Stimulated activated memory B cell treated with anti-CD40 and anti-IgM and Interleukin-4, amounts not matched to agents 10 μg/mL and 1 μg/mL and 100 μg/mL, for 72 hours (primary cell): Measurements from ENCODE around the gene EIF3F.

Experiments
- ATAC-seq: fragments of 150-1000 bp; cut with Tn5 transposase; 2 replicates; pipeline ENCODE4 v1.10.0; 2021
- H3K27ac Mint-ChIP-seq: one replicate; pipeline ENCODE4 v1.8.0; 2022; ENCODE audit warnings: mild to moderate bottlenecking, mixed read lengths
- H3K27me3 Mint-ChIP-seq: one replicate; pipeline ENCODE4 v1.8.0; 2022; ENCODE audit warnings: mixed read lengths
- H3K36me3 Mint-ChIP-seq: one replicate; pipeline ENCODE4 v1.8.0; 2022; ENCODE audit warnings: mixed read lengths
- H3K4me1 Mint-ChIP-seq: one replicate; pipeline ENCODE4 v1.8.0; 2022; ENCODE audit warnings: mixed read lengths
- H3K4me3 Mint-ChIP-seq: one replicate; pipeline ENCODE4 v1.8.0; 2022; ENCODE audit warnings: mild to moderate bottlenecking, moderate library complexity, mixed read lengths
- H3K9me3 Mint-ChIP-seq: one replicate; pipeline ENCODE4 v1.8.0; 2022; ENCODE audit warnings: mixed read lengths

The EIF3F gene

GRCh38 chr11:7986768-7987559, at the start of gene EIF3F:
Gene EIF3F, plus strand, starts transcription at chr11:7987337. Its CDS starts 16 bp downstream, at chr11:7987353.
- Mint-ChIP-seq H3K36me3 (peaks cover 29% of the 10 kb centered on the region), H3K9me3 (no peaks in the 10 kb centered on the region)

GRCh38 chr11:7941146-7941545, 46.0 kb upstream of the EIF3F start:
- H3K9me3 Mint-ChIP-seq: peaks cover 14% of the 10 kb centered on the region
- no peak overlapping the region for H3K4me3 Mint-ChIP-seq
- ATAC-seq: no peak
- H3K4me1 Mint-ChIP-seq: no peaks in the 10 kb centered on the region
- no peaks in the 10 kb centered on the region for H3K36me3 Mint-ChIP-seq
- no peak overlapping the region for H3K27ac Mint-ChIP-seq
- peaks cover 15% of the 10 kb centered on the region for H3K27me3 Mint-ChIP-seq

More at GRCh38 chr11:7986768-7987559, at the start of gene EIF3F:
- ATAC-seq: peak; percentile 99
- H3K27me3 Mint-ChIP-seq: no peaks in the 10 kb centered on the region
- H3K4me3 Mint-ChIP-seq: peak within 1 kb of the TSS; percentile 93
- H3K4me1 Mint-ChIP-seq: peaks cover 46% of the 10 kb centered on the region
- H3K27ac Mint-ChIP-seq: peak within 1 kb of the TSS; percentile 90

GRCh38 chr11:7941608-7942007, 45.5 kb upstream of the EIF3F start, which contains the start of gene OR10A3:
Gene OR10A3, minus strand, starts transcription at chr11:7941708. Its CDS starts 2,188 bp downstream, at chr11:7939520.
- Mint-ChIP-seq H3K36me3 (no peaks in the 10 kb centered on the region), H3K4me3 (no peak within 1 kb of the TSS), H3K4me1 (no peaks in the 10 kb centered on the region), H3K27ac (no peak within 1 kb of the TSS), H3K9me3 (peaks cover 14% of the 10 kb centered on the region), H3K27me3 (peaks cover 11% of the 10 kb centered on the region)
- no peak for ATAC-seq

GRCh38 chr11:7944123-7944522, 43.0 kb upstream of the EIF3F start:
- Mint-ChIP-seq H3K4me1 (no peaks in the 10 kb centered on the region), H3K27ac (no peak overlapping the region), H3K36me3 (no peaks in the 10 kb centered on the region), H3K9me3 (peaks cover 14% of the 10 kb centered on the region), H3K4me3 (no peak overlapping the region), H3K27me3 (peaks cover 23% of the 10 kb centered on the region)
- no peak for ATAC-seq

- H3K4me3 Mint-ChIP-seq: no peak overlapping the region
- ATAC-seq: no peak
- H3K9me3 Mint-ChIP-seq: no peaks in the 10 kb centered on the region
- H3K4me1 Mint-ChIP-seq: no peaks in the 10 kb centered on the region
- H3K27ac Mint-ChIP-seq: no peak overlapping the region
- H3K36me3 Mint-ChIP-seq: no peaks in the 10 kb centered on the region
- peaks cover 31% of the 10 kb centered on the region for H3K27me3 Mint-ChIP-seq
Measured at GRCh38 chr11:7949934-7950333, 37.2 kb upstream of the EIF3F start.

- H3K9me3 Mint-ChIP-seq: no peaks in the 10 kb centered on the region
- no peak for ATAC-seq
- no peaks in the 10 kb centered on the region for H3K4me1 Mint-ChIP-seq
- H3K27ac Mint-ChIP-seq: no peak overlapping the region
- no peaks in the 10 kb centered on the region for H3K36me3 Mint-ChIP-seq
- H3K4me3 Mint-ChIP-seq: no peak overlapping the region
- peaks cover 37% of the 10 kb centered on the region for H3K27me3 Mint-ChIP-seq
Measured at GRCh38 chr11:7955191-7955590, 31.9 kb upstream of the EIF3F start.

GRCh38 chr11:7964261-7964660, 22.9 kb upstream of the EIF3F start:
- H3K27me3 Mint-ChIP-seq: peaks cover 59% of the 10 kb centered on the region
- H3K4me3 Mint-ChIP-seq: no peak overlapping the region
- ATAC-seq: no peak
- H3K36me3 Mint-ChIP-seq: no peaks in the 10 kb centered on the region
- H3K27ac Mint-ChIP-seq: no peak overlapping the region
- H3K4me1 Mint-ChIP-seq: no peaks in the 10 kb centered on the region
- H3K9me3 Mint-ChIP-seq: no peaks in the 10 kb centered on the region

- H3K27ac Mint-ChIP-seq: no peak overlapping the region
- no peaks in the 10 kb centered on the region for H3K36me3 Mint-ChIP-seq
- H3K4me3 Mint-ChIP-seq: no peak overlapping the region
- H3K4me1 Mint-ChIP-seq: no peaks in the 10 kb centered on the region
- no peak for ATAC-seq
- no peaks in the 10 kb centered on the region for H3K9me3 Mint-ChIP-seq
- peaks cover 54% of the 10 kb centered on the region for H3K27me3 Mint-ChIP-seq
Measured at GRCh38 chr11:7964873-7965272, 22.3 kb upstream of the EIF3F start.

- no peaks in the 10 kb centered on the region for H3K4me1 Mint-ChIP-seq
- H3K27ac Mint-ChIP-seq: no peak within 1 kb of the TSS
- H3K4me3 Mint-ChIP-seq: no peak within 1 kb of the TSS
- H3K9me3 Mint-ChIP-seq: no peaks in the 10 kb centered on the region
- H3K27me3 Mint-ChIP-seq: peaks cover 49% of the 10 kb centered on the region
- no peaks in the 10 kb centered on the region for H3K36me3 Mint-ChIP-seq
- no peak for ATAC-seq
Measured at GRCh38 chr11:7965386-7965785, 21.8 kb upstream of the EIF3F start, which contains the start of gene NLRP10. Gene NLRP10, minus strand, starts transcription at chr11:7965447. Its CDS starts 1,952 bp downstream, at chr11:7963495.

GRCh38 chr11:7967097-7967496, 20.0 kb upstream of the EIF3F start:
- peaks cover 45% of the 10 kb centered on the region for H3K27me3 Mint-ChIP-seq
- H3K9me3 Mint-ChIP-seq: no peaks in the 10 kb centered on the region
- H3K27ac Mint-ChIP-seq: no peak overlapping the region
- no peak for ATAC-seq
- no peak overlapping the region for H3K4me3 Mint-ChIP-seq
- H3K36me3 Mint-ChIP-seq: no peaks in the 10 kb centered on the region
- H3K4me1 Mint-ChIP-seq: no peaks in the 10 kb centered on the region

- no peaks in the 10 kb centered on the region for H3K9me3 Mint-ChIP-seq
- ATAC-seq: no peak
- H3K27ac Mint-ChIP-seq: no peak overlapping the region
- H3K36me3 Mint-ChIP-seq: no peaks in the 10 kb centered on the region
- H3K27me3 Mint-ChIP-seq: peaks cover 46% of the 10 kb centered on the region
- H3K4me3 Mint-ChIP-seq: no peak overlapping the region
- H3K4me1 Mint-ChIP-seq: no peaks in the 10 kb centered on the region
Measured at GRCh38 chr11:7967826-7968225, 19.3 kb upstream of the EIF3F start.

- H3K27me3 Mint-ChIP-seq: peaks cover 46% of the 10 kb centered on the region
- no peak overlapping the region for H3K27ac Mint-ChIP-seq
- no peaks in the 10 kb centered on the region for H3K36me3 Mint-ChIP-seq
- ATAC-seq: no peak
- no peaks in the 10 kb centered on the region for H3K4me1 Mint-ChIP-seq
- no peak overlapping the region for H3K4me3 Mint-ChIP-seq
- no peaks in the 10 kb centered on the region for H3K9me3 Mint-ChIP-seq
Measured at GRCh38 chr11:7968686-7969085, 18.5 kb upstream of the EIF3F start.

GRCh38 chr11:7969756-7970646, 17.1 kb upstream of the EIF3F start:
- Mint-ChIP-seq H3K4me1 (no peaks in the 10 kb centered on the region), H3K9me3 (no peaks in the 10 kb centered on the region), H3K36me3 (no peaks in the 10 kb centered on the region), H3K27me3 (peaks cover 37% of the 10 kb centered on the region), H3K27ac (no peak overlapping the region), H3K4me3 (no peak overlapping the region)
- no peak for ATAC-seq

GRCh38 chr11:7971846-7972245, 15.3 kb upstream of the EIF3F start:
- Mint-ChIP-seq H3K9me3 (no peaks in the 10 kb centered on the region), H3K4me3 (no peak overlapping the region), H3K4me1 (no peaks in the 10 kb centered on the region), H3K27me3 (peaks cover 23% of the 10 kb centered on the region), H3K36me3 (no peaks in the 10 kb centered on the region), H3K27ac (no peak overlapping the region)
- no peak for ATAC-seq

GRCh38 chr11:7973011-7973410, 14.1 kb upstream of the EIF3F start:
- H3K27me3 Mint-ChIP-seq: peaks cover 18% of the 10 kb centered on the region
- no peaks in the 10 kb centered on the region for H3K9me3 Mint-ChIP-seq
- no peaks in the 10 kb centered on the region for H3K36me3 Mint-ChIP-seq
- no peak for ATAC-seq
- H3K27ac Mint-ChIP-seq: no peak overlapping the region
- H3K4me3 Mint-ChIP-seq: no peak overlapping the region
- H3K4me1 Mint-ChIP-seq: no peaks in the 10 kb centered on the region
